NCI-H526 (cell line): ENCODE data around the gene CRB2.

Experiments
- DNase-seq, 2 experiments: peaks; one replicate each; lab custom pipeline; 2025; lab: John Stamatoyannopoulos, UW

Gene CRB2

GRCh38 chr9:123421801-123422455, 65.9 kb downstream of the CRB2 start:
- no peak for DNase-seq

GRCh38 chr9:123422635-123423310, 66.8 kb downstream of the CRB2 start:
- DNase-seq: no peak

- no peak for DNase-seq
Observed at GRCh38 chr9:123423311-123423640, 67.3 kb downstream of the CRB2 start.

- DNase-seq: no peak
Observed at GRCh38 chr9:123424131-123424530, 68.1 kb downstream of the CRB2 start.

- no peak for DNase-seq
Observed at GRCh38 chr9:123424552-123425225, 68.7 kb downstream of the CRB2 start.

- DNase-seq: no peak
Observed at GRCh38 chr9:123425261-123425821, 69.3 kb downstream of the CRB2 start.

- no peak for DNase-seq
Observed at GRCh38 chr9:123425836-123426365, 69.9 kb downstream of the CRB2 start.

GRCh38 chr9:123426406-123426805, 70.4 kb downstream of the CRB2 start:
- no peak for DNase-seq
